HG03521 (cell line): Measurements from ENCODE around the gene SIPA1L3.
A peak's percentile ranks its signal among the peaks of the same experiment; 100 is the strongest.

Experiments used
- ATAC-seq: cut with Tn5 transposase; IDR thresholded peaks from one replicate; pipeline ENCODE4 v1.9.1; 2021; ENCODE audit warnings: mild to moderate bottlenecking, moderate library complexity; ENCODE audit not compliant: unreplicated experiment

SIPA1L3 gene

DNA sequence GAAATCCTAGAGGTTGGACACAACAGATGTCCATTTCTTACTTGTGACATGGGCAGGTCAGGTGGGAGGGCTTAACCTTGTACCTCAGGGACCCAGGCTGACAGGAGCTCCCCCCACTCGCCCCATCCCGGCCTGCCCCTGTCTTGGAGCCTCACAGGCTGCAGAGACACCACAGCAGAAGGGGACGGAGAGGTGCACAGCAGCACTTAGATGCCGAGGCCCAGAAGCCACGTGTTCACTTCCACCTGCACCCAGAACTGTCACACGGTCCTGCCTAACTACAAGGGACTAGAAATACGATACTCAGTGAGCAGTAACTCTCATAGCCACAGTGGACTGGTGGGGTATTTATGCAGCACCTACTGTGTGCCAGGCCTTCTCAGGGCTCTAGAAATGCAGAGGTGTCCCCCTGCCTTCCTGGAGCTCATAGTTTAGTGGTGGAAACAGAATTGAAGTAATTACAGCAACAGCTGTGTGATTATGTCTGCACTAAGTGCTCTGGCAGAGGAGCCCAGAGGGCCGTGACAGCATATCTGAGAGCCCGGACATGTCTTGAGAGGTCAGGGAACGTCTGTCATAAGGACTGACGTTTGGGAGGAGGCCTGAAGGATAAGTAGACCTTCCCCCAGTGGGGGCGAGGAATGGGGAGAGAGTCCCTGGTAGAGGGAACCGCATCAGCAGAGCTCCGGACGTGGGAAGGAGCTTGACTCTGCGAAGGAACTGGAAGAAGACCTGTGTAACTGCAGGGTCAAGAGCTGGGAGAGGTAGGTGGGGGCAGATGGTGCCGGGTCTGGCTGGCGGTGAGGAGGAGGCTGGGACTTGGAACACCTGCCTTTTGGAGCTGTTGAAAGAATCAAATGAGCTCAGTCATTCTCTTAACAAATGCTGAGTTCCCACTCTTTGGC lies 130.0 kb downstream of the SIPA1L3 start:
- no peak for ATAC-seq

DNA sequence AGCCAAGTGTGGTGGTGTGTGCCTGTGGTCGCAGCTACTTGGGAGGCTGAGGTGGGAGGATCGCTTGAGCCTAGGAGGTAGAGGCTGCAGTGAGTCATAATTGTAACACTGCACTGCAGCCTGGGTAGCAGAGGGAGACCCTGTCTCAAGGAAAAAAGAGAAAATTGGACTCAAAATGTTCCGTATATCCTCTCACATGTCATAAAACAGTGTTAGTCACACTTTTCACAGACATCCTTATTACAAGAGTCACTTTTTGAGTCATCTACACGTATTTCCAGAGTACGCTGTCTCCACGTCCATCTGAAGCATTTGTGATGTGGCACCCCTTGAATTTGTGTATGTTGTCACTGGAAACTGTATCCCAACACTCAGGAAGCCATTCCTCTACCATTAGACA lies 133.0 kb downstream of the SIPA1L3 start:
- no peak for ATAC-seq

DNA sequence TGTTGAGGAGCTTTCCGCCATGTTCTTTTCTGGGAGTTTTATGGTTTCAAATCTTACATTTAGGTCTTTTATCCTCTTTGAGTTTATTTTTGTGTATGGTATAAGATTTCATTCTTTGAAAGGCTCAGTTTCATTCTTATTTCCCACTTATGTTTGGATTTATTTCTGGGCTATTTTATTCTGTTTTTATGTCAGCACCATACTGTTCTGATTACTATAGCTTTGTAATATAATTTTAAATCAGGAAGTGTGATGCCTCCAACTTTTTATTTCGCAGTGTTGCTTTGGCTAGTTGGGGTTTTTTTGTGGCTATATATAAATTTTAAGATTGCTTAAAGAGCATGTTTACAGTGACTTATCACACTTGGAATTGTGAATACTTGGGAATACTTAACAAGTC lies 135.1 kb downstream of the SIPA1L3 start:
- ATAC-seq: no peak

DNA sequence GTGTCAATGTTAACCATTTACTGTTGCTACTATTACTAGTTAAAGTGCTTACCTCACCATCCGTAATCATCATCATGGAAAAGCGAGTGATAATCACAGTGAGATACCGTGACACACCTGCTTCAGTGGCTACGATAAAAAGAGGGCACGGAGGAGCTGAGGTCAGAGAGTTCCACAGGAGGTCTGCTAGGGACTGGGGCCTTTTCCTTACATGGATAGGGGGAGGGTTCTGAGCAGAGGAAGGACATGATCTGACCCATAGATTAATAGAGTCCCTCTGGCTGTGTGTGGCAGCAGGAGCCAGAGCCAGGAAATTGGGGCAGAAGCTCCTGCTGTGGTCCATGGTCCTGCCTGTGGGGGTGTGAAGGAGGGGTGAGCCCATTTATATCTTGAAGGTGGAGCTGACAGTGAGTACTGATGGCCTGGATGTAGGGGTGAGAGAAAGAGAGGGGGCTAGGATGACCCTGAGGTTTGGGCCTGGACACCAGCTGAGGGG lies 136.7 kb downstream of the SIPA1L3 start:
- no peak for ATAC-seq

DNA sequence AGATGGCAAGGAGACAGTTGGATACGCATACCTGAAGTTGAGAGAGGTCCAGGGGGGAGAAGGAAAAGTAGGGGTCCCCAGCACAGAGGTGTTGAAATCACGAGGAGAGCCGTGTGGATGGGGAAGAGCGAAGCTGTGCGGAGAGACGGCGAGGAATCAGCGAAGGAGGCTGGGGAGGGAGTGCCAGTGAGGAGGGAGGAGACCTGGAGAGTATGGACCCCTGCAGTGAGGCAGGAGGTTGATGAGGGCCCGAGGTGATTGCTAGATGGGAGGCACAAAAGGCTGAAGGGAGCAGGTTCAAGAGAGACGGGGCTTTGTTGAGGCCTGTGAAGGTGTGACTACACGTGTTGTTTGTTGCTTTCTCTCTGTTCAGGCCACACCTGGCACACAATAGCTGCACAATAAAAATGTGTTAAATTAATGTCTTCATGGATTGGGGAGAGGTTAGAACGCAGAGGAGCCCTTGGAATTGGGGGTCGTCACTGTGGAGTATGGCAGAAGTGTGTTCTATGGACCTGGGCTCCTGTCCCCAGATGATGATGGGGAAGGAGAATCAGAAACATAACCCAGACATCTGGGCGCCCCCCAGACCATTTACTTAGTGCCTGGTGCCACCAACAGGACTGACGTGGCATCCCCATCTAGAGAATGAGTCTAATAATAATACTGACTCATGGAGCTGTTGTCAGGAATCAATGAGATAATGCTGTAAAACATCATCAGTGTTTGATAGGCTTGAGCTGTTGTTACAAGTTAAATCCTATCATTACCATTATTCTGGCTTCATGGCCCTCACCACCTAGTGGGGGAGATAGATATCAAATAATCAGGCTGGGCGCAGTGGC lies 137.5 kb downstream of the SIPA1L3 start:
- no peak for ATAC-seq

DNA sequence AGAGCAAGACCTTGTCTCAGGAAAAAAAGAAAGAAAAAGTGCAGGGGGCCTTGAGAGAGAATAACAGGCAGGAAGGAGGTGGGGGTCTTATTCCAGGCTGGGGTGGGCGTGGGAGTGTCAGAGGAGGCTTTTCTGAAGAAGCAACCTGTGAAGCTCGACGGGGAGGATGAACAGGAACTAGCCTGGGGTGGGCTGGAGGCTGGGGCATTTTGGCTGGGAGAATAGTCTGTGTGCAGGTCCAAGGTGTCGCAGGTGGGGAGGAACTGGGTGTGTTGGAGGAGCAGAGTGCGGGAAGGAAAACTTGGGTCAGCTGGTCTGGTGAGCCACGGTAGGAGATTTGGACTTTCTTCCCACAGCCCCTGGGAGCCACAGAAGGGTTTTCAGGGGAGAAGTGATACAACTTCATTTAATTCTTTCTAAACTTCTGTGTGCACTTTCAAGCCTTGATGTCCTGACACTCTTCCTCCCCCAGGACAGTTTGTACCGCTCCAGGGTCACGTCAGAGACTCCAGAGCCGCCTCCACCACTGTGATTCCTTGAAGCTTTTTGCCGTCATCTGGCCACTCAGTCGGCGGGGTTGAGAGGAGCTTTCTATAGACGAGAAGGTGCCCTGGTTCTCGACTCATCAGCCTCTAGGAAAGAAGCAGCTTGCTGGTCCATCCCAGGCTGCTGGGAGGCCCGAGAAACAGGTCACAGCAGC lies 138.7 kb downstream of the SIPA1L3 start:
- no peak for ATAC-seq

DNA sequence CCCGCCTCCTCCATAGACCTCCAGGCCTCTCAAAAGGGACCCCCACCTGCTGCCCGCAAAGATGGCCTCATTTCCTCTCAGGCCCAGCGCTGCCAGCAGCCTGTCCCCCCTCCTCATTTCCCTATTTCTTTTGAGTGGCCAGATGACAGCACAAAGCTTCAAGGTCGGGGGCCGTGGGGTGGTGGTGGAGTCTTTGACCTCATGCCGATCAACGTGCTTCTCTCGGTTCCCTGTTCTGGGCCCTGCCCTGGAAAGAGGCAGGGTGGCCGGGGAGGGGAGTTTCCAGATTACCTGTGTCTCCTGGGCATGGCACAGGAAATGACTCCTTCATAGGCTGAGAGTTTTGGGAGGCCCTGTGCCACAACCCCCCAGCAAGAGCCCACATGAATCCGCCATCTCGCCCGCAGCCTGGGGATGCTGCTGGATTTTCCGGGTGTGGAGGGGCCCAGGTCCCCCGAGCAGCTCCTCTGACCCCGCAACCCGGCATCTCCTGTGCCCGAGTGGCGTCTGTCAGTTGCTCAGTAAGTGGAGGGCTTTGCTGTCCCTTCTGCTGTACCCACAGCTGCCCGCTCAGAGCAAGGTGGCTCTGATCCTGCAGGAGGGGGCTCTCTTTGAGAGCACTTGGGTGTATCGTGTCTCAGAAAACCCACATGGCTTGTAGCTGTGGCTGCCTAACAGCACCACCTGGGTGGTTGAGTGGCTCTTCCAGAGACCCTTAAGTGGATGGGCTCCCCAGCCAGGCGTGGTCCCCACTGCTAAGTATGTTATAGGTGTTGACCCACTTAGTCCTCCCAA lies 139.4 kb downstream of the SIPA1L3 start:
- ATAC-seq: peak; percentile 26

DNA sequence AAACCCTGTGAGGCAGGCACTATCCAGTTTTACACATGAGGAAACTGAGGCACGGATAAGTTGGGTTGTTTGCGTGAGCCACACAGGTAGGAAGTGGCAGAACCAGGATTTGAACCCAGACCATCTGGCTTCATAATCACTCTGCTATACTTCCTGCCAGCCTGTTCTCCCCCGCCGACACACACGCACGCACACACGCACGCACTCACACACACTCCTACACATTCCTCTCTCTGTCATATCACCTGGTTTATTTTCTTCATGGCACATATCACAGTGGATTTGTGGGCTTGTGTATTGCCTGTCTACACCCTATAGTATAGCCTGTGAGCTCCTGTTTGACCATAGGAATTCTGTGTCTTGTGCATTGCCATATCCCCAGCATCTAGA lies 140.0 kb downstream of the SIPA1L3 start:
- no peak for ATAC-seq

DNA sequence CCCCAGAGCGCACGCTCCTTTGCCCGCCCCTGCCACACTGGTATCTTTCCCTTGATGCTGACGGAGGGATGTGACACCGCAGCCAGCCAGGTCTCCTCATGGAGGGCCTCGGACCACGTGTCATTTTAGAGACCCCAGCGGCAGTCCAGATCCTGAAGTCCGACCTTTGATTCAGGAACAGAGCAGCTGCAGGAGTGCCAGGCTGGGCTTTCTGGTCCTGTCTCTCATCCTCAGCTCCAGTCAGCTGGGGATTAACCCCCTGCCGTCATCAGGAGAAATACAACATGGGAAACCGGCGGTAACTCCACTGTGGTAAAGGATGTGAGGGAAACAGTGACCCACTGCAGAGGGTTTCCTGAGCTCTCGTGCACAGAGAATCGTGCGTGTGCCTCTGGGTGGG lies 140.6 kb downstream of the SIPA1L3 start:
- ATAC-seq: no peak

DNA sequence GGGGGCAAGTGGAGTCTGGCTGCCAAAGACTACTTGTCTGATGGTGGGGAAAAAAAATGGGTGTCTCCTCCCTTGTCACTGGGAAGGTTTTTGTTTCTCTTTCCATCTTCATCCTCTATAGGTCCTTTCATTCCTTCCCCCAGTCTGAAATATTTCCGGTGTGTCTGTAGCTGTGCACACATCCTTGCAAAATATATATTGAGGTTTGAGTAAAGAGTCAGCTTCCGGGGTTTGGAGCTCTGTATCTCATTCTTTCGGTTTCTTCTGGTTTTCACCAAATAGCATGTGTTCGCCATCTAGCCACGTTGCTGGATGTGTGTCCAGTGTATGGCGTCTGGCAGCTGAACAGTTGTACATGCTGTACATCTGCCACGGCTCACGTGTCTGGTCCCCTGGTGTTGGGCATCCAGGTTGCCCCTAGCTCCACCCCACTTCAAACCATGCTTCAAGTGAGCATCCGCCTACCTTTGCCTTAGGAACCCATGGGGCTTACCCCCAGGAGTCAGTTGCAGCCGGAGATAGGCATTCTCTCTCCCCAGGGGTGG lies 142.2 kb downstream of the SIPA1L3 start:
- peak; percentile 35 for ATAC-seq

DNA sequence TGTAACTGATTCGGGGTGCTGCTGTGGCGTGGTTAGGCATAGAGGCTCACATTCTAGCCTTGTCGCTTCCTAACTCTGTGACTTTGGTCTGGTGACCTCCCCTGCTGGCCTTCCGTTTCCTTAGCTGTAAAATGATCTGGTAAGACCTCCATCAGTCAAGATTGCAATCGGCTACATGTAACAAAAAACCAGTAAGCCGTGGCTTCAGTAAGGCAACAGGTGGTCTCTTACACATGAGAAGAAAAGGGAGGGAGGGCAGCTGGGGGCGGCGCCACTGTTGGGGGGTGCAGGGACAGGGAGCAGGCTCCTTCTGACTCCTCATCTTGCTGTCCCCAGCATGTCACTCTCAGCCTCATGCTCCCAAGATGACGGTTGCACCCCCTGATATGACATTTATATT lies 148.0 kb downstream of the SIPA1L3 start:
- no peak for ATAC-seq

DNA sequence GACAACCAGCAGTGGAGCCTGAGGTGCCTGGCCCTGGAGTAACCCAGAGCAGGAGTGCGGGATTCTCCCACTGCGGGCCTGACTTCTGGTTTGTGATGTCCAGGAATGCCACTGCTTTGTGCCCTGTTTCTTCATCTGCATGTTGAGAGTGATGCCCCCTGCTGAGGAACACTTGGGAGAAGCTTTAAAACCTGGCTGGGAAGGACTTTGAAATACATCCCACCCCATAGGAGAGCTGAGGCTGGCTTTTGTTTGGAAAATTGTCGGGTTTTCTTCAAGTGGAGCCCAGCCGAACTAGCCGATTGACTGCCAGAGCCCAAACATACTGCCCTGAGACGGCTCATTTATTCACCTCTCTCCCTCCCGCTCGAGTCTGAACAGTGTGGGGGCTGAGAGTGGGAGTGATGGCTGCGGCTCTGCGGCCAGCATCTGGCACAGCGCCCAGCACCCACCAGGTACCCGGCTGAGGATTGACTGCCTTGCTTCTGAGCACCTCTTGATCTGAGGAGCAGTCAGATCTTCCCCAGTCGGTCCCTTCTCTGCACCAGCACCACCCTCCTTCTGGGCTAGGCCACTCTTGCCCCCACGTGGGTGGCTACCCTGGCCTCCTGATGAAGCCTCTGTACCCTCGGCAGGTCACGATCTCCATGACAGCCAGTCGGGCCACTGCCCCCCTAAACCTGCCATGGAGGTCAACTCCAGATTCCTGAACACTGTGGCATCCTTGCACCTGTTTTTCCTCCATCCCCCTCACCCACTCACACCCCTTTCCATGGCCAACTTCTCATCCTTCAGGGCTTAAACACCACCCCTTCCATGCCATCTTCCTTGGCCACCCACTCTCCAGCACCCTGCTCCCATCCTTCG lies 148.9 kb downstream of the SIPA1L3 start:
- ATAC-seq: no peak

DNA sequence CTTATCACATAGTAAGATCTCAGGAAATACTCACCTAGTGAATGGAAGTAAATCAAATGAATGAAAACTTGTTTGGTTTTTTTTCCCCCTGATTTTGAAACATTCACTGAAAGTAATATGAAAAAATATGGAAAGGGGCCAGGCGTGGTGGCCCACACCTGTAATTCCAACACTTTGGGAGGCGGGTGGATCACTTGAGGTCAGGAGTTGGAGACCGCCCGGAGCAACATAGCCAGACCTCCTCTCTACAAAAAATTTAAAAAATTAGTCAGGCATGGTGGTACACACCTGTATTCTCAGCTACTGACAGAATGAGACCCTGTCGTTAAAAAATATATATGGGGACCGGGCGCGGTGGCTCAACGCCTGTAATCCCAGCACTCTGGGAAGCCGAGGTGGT lies 149.6 kb downstream of the SIPA1L3 start:
- no peak for ATAC-seq

DNA sequence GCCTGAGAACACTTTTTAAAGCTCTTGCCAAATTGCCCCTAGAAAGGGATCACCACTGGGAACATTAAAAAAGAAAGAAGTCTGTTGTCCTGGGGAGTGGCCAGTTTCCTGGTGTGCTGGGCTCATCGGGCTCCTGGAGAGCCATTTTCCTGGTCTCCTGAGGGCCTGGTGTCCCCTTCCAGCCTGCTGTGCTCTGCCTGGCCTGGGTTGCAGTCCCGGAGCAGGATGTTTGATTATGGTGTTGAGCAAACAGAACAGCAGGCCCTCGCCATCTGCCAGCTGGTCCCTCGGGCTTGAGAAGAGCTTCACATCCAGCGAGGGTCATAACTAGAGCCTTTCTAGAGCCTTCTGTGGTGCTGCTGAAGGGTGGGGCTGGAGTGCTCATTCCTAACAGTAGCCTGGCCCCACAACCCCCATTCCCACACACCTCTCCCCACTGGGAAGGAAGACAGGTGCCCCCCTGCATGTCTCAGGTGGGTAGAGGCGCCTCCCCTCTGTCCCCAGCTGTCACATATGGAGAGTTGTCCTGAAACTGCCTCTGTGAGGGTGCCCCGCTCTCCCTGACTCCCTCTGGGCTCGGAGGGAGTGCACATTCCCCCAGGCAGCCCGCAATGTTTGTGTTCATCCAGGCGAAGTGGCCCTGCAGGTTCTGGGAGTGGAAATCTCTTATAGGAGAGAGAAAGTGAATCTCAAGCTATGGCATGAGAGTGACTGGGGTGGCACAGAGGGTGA lies 151.1 kb downstream of the SIPA1L3 start:
- no peak for ATAC-seq

DNA sequence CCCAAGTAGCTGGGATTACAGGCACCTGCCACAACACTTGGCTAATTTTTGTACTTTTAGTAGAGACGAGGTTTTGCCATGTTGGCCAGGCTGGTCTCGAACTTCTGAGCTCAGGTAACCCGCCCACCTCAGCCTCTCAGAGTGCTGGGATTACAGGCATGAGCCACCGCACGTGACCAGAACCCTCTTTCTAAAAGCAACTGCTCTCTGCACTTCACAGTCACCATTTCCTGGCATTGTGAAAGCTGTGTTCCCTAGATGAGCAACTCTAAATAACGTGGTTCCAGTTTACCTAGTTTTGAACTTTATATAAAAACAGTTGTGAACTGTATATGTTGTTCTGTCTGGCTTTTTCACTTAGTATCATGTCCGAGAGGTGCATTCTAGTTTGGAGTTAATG lies 152.9 kb downstream of the SIPA1L3 start:
- no peak for ATAC-seq

DNA sequence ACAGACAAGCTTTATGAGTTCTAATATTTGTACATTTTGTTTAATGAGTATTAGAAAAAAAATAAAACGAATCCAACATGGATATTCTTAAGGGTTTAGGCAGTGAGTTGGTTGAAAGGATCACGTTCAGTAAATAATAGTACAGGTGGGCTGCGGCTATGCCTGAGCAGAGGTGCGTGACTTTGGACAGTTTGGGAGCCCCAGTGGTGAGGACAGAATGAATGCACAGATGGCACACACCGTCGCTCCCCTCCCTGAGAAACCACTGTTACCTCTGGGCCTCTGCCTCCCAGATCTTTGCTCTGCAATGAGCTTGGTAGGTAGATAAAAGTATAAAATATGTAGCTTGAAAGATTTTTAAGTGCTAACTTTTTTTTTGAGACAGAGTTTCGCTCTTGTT lies 153.3 kb downstream of the SIPA1L3 start:
- no peak for ATAC-seq

DNA sequence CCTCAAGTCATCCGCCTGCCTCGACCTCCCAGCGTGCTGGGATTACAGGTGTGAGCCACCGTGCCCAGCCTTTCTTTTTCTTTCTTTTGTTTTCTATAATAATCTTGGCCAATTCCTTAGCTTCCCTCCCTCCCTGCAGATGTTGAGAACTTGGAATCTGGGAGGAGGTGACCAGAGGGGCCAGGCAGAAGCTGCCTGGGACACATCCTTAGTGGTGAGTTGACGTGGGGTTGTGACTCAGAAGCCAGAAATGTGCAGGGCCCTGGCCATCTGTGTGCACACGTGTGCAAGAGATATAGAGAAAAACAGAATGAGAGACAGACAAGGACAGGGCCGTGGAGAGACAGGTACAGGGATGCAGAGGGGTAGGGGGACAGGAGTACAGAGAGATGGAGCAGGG lies 154.3 kb downstream of the SIPA1L3 start:
- no peak for ATAC-seq

DNA sequence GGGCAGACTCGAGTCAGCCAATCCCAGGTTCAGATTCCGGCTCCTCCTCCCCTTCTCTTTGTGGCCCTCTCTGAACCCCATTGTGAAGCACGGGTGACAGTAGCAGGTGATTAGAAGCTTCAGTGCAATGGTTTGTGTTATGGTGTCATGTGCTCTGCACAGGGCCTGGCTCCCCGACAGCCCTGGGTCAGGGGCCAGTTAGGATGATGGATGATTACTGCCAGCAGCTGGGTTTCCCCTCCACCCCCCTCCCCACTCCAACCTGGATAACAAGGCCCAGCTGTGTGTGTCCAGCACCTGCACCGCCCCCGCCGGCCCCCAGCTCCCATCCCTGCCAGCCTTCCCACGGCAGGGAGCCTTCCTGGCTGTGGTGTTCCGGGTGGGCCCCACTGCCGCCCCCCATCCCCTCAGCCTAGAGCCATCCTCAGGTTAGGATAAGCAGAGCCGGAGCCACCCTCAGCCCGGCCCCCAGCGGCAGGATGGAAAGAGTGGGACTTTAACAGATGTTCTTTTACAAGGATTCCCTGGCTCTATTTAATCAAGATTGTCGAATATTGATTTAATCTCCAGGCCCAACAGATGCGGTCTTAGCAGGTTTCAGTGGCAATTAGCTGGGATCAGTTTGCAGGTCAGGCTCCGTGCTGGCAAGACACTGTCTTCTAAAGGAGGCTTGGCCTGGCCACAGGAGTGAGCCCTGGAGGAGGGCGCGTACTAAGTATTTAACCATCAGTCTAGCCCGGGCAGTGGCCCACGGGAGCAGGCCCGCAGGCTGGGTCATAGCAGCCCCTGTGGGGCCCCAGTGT lies 156.2 kb downstream of the SIPA1L3 start:
- no peak for ATAC-seq
